WERI-Rb-1 (cell line): Measurements from ENCODE around the gene NKX1-2.

ENCODE experiments used
- DNase-seq: peaks from one replicate; pipeline ENCODE4 v3.0.0-alpha.2; 2020
- H3K27ac ChIP-seq: fragments of 250-450 bp; sonication (Bioruptor Pico); 2 replicates; pipeline ENCODE4 v1.5.1; 2020; ENCODE audit warnings: mild to moderate bottlenecking, moderate library complexity
- H3K27me3 ChIP-seq: fragments of 250-450 bp; sonication (Bioruptor Pico); 2 replicates; pipeline ENCODE4 v1.5.1; 2021; ENCODE audit warnings: mild to moderate bottlenecking, low read depth, moderate library complexity; ENCODE audit not compliant: insufficient read depth, severe bottlenecking
- H3K36me3 ChIP-seq: fragments of 250-450 bp; sonication (Bioruptor Pico); 2 replicates; pipeline ENCODE4 v1.5.1; 2020; ENCODE audit warnings: mild to moderate bottlenecking, moderate library complexity
- H3K4me3 ChIP-seq: 2 replicates; pipeline ENCODE4 v1.5.1; 2011; ENCODE audit warnings: low read depth, mild to moderate bottlenecking, control low read depth, low read length
- H3K9me3 ChIP-seq: fragments of 250-450 bp; sonication (Bioruptor Pico); 2 replicates; pipeline ENCODE4 v1.5.1; 2021; ENCODE audit warnings: mild to moderate bottlenecking, moderate library complexity; ENCODE audit not compliant: severe bottlenecking
- TF ChIP-seq, protein P1 (sequence below): IDR thresholded peaks from 2 replicates; pipeline ENCODE4 v1.5.1; 2011; ENCODE audit warnings: low read depth, mild to moderate bottlenecking, control low read depth, inconsistent platforms, low read length

Gene NKX1-2

DNA sequence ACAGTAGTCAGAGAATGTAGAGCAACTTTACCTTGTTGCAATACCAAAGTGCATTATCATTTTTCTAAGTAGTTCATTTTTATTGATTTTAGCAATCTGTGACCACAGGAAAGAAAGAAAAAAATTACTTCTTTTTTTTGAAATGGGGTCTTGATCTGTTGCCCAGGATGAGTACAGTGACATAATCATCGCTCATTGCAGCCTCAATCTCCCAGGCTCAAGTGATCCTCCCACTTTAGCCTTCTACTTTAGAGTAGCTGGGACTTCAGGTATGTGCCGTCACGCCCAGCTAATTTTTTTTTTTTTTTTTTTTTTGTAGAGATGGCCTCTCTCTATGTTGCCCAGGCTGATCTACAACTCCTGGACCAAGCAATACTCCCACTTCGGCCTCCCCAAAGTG lies 19.8 kb downstream of the NKX1-2 start:
- Histone ChIP-seq H3K9me3 (no peaks in the 10 kb centered on the region), H3K27me3 (no peaks in the 10 kb centered on the region), H3K27ac (no peak overlapping the region), H3K4me3 (no peak overlapping the region), H3K36me3 (no peaks in the 10 kb centered on the region)
- DNase-seq, result no peak
- TF ChIP-seq, protein P1, sequence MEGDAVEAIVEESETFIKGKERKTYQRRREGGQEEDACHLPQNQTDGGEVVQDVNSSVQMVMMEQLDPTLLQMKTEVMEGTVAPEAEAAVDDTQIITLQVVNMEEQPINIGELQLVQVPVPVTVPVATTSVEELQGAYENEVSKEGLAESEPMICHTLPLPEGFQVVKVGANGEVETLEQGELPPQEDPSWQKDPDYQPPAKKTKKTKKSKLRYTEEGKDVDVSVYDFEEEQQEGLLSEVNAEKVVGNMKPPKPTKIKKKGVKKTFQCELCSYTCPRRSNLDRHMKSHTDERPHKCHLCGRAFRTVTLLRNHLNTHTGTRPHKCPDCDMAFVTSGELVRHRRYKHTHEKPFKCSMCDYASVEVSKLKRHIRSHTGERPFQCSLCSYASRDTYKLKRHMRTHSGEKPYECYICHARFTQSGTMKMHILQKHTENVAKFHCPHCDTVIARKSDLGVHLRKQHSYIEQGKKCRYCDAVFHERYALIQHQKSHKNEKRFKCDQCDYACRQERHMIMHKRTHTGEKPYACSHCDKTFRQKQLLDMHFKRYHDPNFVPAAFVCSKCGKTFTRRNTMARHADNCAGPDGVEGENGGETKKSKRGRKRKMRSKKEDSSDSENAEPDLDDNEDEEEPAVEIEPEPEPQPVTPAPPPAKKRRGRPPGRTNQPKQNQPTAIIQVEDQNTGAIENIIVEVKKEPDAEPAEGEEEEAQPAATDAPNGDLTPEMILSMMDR, result no peak

DNA sequence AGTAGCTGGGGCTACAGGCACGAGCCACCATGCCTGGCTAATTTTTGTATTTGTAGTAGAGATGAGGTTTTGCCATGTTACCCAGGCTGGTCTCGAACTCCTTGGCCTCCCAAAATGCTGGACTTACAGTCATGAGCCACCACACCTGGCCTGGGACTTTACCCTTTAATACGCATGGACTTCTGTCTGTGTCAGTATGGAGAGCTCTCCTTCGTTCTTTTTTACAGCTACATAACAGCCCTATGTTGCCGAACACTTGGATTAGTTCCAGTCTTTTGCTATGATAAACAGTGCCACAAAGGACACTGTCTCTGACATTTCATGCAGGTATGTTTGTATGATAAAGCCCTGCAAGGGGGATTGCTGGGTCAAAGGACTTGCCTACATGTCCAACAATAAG lies 20.3 kb downstream of the NKX1-2 start:
- no peak for DNase-seq
- TF ChIP-seq, protein P1, result no peak
- no peak overlapping the region for H3K27ac ChIP-seq
- H3K36me3 ChIP-seq, result no peaks in the 10 kb centered on the region
- H3K9me3 ChIP-seq, result no peaks in the 10 kb centered on the region
- H3K4me3 ChIP-seq, result no peak overlapping the region
- H3K27me3 ChIP-seq, result no peaks in the 10 kb centered on the region

DNA sequence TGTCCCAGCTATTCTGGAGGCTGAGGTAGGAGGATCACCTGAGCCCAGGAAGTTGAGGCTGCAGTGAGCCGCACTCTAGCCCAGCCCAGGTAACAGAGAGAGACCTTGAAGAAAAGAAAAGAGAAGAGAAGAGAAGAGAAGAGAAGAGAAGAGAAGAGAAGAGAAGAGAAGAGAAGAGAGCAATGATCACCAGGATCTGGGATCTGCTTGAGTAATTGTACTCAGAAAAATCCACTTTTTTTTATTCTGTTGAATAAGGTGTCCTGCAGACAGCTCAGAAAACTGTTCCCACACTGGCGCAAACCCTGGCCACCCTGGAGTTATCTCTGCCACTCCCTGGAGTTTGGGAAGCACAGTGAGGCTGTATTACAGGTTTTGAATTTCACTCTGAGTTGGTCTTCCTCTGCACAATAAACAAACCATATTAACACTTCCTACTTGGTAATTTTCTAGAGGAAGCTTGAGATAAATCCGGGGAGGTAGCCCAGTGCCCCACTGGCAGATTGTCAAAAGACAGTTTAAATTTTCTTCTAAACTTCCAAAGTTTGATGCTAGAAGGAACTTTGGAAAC lies 21.5 kb downstream of the NKX1-2 start:
- Histone ChIP-seq H3K4me3 (no peak overlapping the region), H3K27ac (no peak overlapping the region), H3K9me3 (no peaks in the 10 kb centered on the region), H3K36me3 (no peaks in the 10 kb centered on the region), H3K27me3 (no peaks in the 10 kb centered on the region)
- TF ChIP-seq, protein P1, result no peak
- no peak for DNase-seq

DNA sequence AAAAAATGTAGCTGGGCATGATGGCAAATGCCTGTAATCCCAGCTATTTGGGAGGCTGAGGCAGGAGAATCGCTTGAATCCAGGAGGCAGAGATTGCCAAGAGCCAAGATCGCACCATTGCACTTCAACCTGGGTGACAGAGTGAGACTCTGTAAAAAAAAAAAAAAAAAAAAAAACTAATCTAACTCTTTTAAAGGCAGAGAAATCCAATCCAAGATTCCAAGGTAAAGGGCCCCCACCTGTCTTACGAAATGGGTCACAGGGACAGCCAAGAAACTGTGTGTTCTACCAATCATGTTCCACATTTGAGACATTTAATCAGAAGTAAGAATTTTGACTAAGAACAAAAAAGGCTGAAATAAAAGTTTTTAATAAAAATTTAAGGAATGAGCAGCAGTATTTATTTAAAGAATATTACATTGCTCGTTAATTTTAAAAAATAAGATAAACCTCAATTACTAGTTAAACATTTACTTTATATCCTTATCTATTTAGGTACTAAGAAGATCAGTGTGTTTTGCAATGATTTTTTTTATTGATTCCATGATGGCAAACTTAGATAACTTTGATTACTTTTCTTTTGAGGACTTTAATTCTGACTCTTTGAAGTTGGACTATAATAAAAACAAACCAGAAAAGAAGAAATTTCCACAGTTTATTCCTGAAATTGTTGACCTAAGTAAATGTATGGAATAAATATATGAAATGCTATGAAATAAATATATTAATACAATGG lies 24.4 kb downstream of the NKX1-2 start:
- DNase-seq, result no peak
- no peaks in the 10 kb centered on the region for H3K27me3 ChIP-seq
- H3K36me3 ChIP-seq, result no peaks in the 10 kb centered on the region
- TF ChIP-seq, protein P1, result no peak
- no peaks in the 10 kb centered on the region for H3K9me3 ChIP-seq
- H3K27ac ChIP-seq, result no peak overlapping the region
- no peak overlapping the region for H3K4me3 ChIP-seq

DNA sequence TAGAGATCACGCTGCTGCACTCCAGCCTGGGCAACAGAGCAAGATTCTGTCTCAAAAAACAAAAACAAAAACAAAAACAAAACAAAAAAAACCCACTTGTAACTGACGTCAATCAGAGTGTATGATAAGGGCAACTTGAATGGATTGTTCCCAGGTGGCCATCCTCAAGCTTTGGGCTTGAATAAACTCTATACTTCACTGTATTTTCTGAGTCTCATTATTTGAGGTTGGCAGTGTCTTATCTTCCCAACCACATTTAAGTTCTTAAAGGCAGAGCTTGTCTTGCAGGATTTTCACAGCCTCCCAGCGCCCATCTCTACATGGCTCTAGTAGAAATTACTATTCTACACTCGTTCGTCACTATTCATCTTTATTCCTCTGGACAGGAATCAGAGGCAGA lies 26.0 kb downstream of the NKX1-2 start:
- H3K9me3 ChIP-seq, result no peaks in the 10 kb centered on the region

More for the DNA sequence above, 26.0 kb downstream of the NKX1-2 start:
- H3K27ac ChIP-seq, result no peak overlapping the region
- no peaks in the 10 kb centered on the region for H3K36me3 ChIP-seq
- TF ChIP-seq, protein P1, result no peak
- no peak for DNase-seq
- H3K4me3 ChIP-seq, result no peak overlapping the region
- no peaks in the 10 kb centered on the region for H3K27me3 ChIP-seq
